ENCODE data around the gene MYO18B. TPM values are rescaled to one million over a fixed set of nuclear protein-coding genes. Genes with fewer than 3 reads are reported as not detected.

MYO18B gene
- total and polyA plus RNA-seq, 8 donors, result 0.05 to 0.47 (median 0.14) TPM

DNA sequence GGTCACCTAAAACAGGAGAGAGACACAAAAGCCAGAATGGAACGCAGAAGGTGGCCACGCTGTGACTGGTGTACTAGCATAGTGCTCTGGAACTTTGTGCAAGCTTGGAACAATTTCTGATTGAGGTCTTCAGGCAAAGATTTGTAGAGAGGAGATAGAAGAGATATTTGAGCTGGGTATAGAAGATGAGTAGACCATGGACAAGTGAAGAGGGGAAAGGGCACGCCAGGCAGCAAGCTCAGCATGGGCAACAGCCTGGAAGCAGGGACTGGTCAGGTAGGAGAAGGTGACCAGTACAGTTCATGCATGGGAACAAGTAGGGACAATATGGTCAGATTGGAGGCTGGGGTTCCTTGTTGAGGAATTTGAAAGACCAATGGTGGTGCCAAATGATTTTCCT is 24.4 kb downstream of the MYO18B start:
- Histone ChIP-seq H3K9me3 (no peaks in the 10 kb centered on the region), H3K27me3 (no peaks in the 10 kb centered on the region), H3K27ac (no peak overlapping the region), H3K4me3 (no peak overlapping the region), H3K36me3 (no peaks in the 10 kb centered on the region), H3K4me1 (no peaks in the 10 kb centered on the region)
- intact Hi-C loops (cut with DNase I), result no loop called here
- no peak for TF ChIP-seq CTCF (IDR thresholded peaks at IDR 0.05)
- no peak for DNase-seq
- no peak for FAIRE-seq
- 87 to 90% methylated on average over 3 of the region's 3 CpGs for WGBS, 2 donors
- ATAC-seq, result no peak

- ATAC-seq, result no peak
- intact Hi-C loops (cut with DNase I), result loop anchor here (5.0 to 10.0 kb wide), 3 partner anchors 306 to 316 kb away; no protein-coding TSS in a partner anchor
- FAIRE-seq, result no peak
- H3K4me3 ChIP-seq, result no peak overlapping the region
- no peaks in the 10 kb centered on the region for H3K9me3 ChIP-seq
- no peaks in the 10 kb centered on the region for H3K36me3 ChIP-seq
- H3K27me3 ChIP-seq, result no peaks in the 10 kb centered on the region
- no peak overlapping the region for H3K27ac ChIP-seq
- TF ChIP-seq CTCF (IDR thresholded peaks at IDR 0.05), result no peak
- DNase-seq, result no peak
- WGBS, 2 donors, result 79 to 80% methylated on average over 4 of the region's 4 CpGs
- H3K4me1 ChIP-seq, result no peaks in the 10 kb centered on the region
Observed at GRCh38 chr22:25770333-25770732, 28.3 kb downstream of the MYO18B start.

- H3K4me3 ChIP-seq, result no peak overlapping the region
- DNase-seq (no peak), FAIRE-seq (no peak), ATAC-seq (no peak)
- intact Hi-C loops (cut with DNase I), result loop anchor here (5.0 to 10.0 kb wide), 3 partner anchors 307 to 317 kb away; no protein-coding TSS in a partner anchor
- H3K27ac ChIP-seq, result no peak overlapping the region
- no peaks in the 10 kb centered on the region for H3K4me1 ChIP-seq
- TF ChIP-seq CTCF (IDR thresholded peaks at IDR 0.05), result no peak
- H3K27me3 ChIP-seq, result no peaks in the 10 kb centered on the region
- H3K36me3 ChIP-seq, result no peaks in the 10 kb centered on the region
- H3K9me3 ChIP-seq, result no peaks in the 10 kb centered on the region
- 44 to 55% methylated on average over 9 of the region's 9 CpGs for WGBS, 2 donors
Observed at GRCh38 chr22:25772288-25772687, 30.3 kb downstream of the MYO18B start.

GRCh38 chr22:25774575-25775026 is 32.6 kb downstream of the MYO18B start:
- no peaks in the 10 kb centered on the region for H3K36me3 ChIP-seq
- ATAC-seq, result peak in 3 of 4 donors; percentile 17 to 42 (median 28)
- intact Hi-C loops (cut with DNase I), result loop anchor here (5.0 to 10.0 kb wide), 3 partner anchors 310 to 320 kb away; no protein-coding TSS in a partner anchor
- no peak for DNase-seq
- peak in 1 of 4 donors; percentile 13 for TF ChIP-seq CTCF (IDR thresholded peaks at IDR 0.05)
- no peaks in the 10 kb centered on the region for H3K9me3 ChIP-seq
- no peak for FAIRE-seq
- H3K27me3 ChIP-seq, result no peaks in the 10 kb centered on the region
- H3K4me3 ChIP-seq, result no peak overlapping the region
- 46 to 59% methylated on average over 12 of the region's 12 CpGs for WGBS, 2 donors
- H3K4me1 ChIP-seq, result no peaks in the 10 kb centered on the region
- H3K27ac ChIP-seq, result no peak overlapping the region

GRCh38 chr22:25775531-25775930 is 33.5 kb downstream of the MYO18B start:
- no peak for TF ChIP-seq CTCF (IDR thresholded peaks at IDR 0.05)
- DNase-seq (no peak), ATAC-seq (no peak), FAIRE-seq (no peak)
- 29 to 49% methylated on average over 8 of the region's 8 CpGs for WGBS, 2 donors
- no peak overlapping the region for H3K4me3 ChIP-seq
- no peak overlapping the region for H3K27ac ChIP-seq
- no peaks in the 10 kb centered on the region for H3K9me3 ChIP-seq
- H3K36me3 ChIP-seq, result no peaks in the 10 kb centered on the region
- no peaks in the 10 kb centered on the region for H3K4me1 ChIP-seq
- intact Hi-C loops (cut with DNase I), result loop anchor here in 2 of 3 donors (10.0 kb wide), 2 partner anchors 311 to 321 kb away; no protein-coding TSS in a partner anchor
- no peaks in the 10 kb centered on the region for H3K27me3 ChIP-seq
